DMS53 treated with DMSO at 0.1 percent for 48 hours (cell line): ENCODE measurements around the gene EEA1.
"Not testable (repeated sequence)": the region's sequence is repeated elsewhere in the genome, so short reads cannot be mapped to it uniquely, and the experiment has no call there.

ENCODE experiments used
- DNase-seq: peaks from one replicate; lab custom pipeline; 2025; ENCODE audit not compliant: unreplicated experiment; lab: John Stamatoyannopoulos, UW

The EEA1 gene

DNA sequence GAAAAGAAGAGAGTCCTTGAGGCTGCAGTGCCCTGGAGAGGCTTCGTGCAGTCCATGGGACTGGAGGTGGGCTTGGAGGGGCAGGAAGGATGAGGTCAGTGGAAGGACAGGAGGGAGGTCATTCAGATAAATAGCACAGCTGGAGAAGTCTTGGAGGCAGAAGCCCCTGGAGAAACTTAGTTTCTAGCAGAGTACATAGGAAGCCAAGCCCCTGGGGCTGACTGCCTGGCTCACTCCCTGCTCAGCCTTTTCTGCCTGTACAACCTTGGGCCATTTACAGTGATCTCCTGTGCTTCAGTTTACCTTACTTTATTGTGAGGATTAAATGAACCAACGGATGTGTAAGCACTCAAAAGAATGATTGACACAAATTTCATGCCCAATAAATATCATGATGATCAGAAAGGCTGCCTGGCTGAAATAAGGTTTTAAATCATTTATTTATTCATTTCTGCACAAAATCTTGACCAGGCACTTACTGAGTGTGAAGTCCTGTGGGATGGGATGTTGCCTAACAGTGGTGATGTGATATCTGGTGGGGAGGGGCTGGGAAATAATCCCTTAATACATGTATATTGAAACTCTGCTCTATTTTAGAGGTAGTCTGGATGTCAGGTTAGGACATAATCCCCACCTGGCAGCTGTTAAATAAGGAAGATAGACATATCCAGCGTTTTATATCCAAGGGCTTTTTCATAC is 172.0 kb downstream of the EEA1 start:
- peak; percentile 57 for DNase-seq

DNA sequence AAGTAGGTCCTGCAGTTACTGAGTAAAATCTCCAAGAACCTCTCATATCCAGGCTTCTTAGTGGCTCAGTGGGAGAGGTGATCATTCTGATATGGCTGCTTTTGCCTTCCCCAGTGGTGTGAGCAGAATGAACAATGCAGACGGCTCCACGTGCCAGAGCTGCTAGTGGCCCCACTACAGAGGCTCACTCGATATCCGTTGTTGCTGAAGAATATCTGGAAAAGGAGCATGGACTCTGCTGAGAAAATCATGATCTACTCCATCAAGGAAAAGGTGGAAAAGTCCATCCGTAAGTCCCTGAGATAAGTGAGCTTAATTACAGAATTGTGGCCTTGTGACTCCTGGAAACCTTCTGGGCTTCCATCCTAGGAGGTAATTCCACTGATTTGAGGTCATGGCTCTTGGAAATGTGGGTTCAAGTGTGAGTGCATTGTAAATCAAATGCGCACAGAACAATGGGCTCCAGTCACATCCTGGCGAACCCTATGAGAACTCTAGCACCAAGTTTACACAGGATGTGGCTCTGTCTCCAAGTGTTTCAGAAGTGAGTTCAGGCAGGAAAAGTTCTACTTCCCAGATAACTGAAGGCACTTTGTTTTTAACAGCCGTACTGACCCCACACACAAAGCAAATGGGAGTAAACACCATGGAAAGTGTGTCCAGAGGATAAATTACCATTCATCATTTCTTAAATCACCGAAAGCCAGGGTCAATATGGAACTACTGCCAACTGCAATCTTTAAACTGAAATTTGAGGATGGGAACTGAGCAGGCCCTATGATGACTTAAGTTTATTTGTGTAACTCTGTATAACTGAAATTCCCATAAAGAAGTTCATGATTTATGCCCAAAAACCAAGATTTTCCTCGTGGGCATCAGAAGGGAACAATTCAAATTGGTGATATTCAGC is 174.9 kb downstream of the EEA1 start:
- DNase-seq: no peak

DNA sequence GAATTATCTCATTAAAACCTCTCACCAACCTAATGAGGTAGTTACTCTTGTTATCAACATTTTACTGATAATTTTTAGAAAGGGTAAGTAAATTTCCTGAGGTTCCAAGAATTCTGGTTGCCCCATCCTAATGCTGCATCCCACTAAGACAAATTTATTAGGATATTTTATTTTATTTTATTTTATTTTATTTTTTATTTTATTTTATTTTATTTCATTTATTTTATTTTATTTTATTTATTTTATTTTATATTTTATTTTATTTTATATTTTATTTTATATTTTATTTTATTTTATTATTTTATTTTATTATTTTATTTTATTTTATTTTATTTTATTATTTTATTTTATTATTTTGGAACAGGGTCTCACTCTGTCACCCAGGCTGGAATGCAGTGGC is 179.4 kb downstream of the EEA1 start:
- DNase-seq: not testable (repeated sequence)

DNA sequence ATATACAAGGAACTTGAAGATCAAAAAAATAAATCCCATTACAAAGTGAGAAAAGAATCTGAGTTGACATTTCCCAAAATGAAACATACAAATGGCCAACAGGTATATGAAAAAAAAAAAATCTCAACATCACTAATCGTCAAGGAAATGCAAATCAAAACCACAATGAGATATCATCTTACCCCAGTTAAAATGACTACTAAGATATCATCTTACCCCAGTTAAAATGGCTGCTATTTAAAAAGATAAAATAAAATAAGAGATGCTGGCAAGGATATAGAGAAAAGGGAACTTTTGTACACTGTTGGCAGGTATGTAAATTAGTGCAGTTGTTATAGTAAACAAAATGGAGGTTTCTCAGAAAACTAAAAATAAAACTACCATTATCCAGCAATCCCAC is 181.9 kb downstream of the EEA1 start:
- DNase-seq: no peak

DNA sequence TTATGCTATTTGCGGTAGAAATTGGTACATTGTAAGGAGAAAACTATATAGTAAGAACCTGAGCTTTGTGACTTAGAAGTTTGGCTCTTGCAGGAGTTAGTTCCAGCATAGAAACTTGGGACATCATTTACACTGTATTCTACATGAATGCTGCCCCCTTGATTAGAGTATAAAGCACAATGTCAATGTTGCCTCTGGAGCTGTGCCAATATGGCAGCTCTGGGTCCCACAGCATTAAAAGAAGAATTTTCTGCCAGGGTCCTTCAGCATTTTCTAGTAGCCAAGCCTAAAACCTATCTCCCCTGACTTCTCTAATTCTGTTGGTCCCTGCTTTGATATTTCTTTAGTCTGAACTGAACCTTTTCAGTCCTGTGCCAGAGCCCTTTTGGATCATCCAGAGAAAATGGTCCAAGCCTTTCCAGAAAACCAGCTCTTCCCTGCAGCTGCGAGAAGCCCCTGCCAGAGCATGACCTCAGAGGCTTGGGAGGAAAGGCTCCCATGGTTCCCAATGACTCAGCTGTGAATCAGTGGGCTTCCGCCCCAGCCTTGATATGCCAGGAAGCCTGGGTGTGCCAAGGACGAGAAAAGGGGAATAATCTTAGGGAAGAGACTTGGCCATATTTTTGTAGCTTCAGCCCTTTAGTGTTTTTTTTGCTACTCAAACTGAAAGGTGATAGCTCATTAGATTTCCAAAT is 183.1 kb downstream of the EEA1 start:
- DNase-seq: no peak

GRCh38 chr12:92743026-92743425 is 186.1 kb downstream of the EEA1 start:
- DNase-seq: no peak

- DNase-seq: no peak
Measured at GRCh38 chr12:92740411-92740810, 188.7 kb downstream of the EEA1 start.

DNA sequence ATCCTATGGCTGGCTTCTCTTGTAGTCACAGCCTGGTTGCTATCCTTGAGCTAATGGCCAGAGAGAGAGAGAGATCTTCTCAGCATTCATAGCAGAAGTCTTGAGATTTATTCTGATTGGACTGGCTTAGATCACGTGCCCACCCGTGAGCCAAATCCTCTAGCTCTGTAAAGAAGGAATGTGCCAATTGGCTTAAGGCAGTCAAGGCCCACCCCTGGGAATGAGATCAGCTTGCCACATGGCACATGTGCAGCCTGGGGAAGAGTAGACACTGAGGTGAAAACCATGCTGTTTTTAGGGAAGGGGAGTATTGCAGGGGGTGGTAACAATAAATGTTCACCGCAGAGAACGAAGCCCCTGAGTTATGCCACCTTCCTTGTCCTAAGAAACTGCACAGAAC is 190.0 kb downstream of the EEA1 start:
- no peak for DNase-seq

- no peak for DNase-seq
Measured at GRCh38 chr12:92737855-92738850, 190.9 kb downstream of the EEA1 start.

GRCh38 chr12:92736605-92737004 is 192.5 kb downstream of the EEA1 start:
- DNase-seq: no peak

GRCh38 chr12:92735131-92735721 is 193.9 kb downstream of the EEA1 start:
- peak; percentile 80 for DNase-seq

- DNase-seq: no peak
Measured at GRCh38 chr12:92733661-92734060, 195.4 kb downstream of the EEA1 start.

GRCh38 chr12:92733181-92733580 is 195.9 kb downstream of the EEA1 start:
- DNase-seq: no peak

GRCh38 chr12:92732716-92733115 is 196.4 kb downstream of the EEA1 start:
- DNase-seq: no peak

DNA sequence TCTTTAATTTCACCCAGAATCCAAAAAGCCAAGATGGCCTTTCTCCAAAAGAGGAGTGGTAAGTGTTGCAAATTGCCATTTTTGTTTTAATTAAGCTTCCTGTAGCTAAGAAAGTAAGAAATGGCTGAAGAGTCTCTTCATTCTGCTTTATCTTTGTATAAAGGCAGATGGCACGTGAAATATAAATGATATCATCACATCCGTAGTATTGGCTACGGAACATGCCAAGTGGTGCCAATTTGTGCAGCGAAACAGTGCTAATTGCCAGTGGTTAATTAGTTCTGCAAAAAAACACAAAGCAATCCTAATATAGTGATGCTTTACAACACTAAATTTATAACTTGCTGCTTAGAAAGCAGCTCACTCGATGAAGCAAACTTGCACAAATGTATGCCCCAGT is 196.9 kb downstream of the EEA1 start:
- DNase-seq: no peak

DNA sequence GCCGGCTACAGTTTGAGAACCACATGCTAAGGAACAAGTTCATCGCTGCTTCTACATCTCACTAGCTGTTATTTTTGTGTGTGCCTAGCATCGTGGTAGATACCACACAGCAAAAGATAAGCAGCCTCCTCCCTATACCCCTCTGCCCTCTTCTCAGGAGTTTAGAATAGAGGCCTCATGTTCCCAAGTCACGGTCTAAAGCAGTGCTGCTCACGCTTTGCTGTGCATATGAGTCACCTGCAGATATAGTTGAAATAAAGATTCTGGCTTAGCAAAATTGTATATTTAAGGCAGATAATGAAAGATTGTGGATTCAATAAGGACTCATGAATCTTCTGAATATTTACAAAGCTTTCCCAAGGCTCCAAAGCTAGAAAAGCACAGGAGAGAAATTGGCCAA is 198.3 kb downstream of the EEA1 start:
- no peak for DNase-seq

- DNase-seq: no peak
Measured at GRCh38 chr12:92729773-92730305, 199.3 kb downstream of the EEA1 start.

- no peak for DNase-seq
Measured at GRCh38 chr12:92726850-92727249, 202.2 kb downstream of the EEA1 start.

DNA sequence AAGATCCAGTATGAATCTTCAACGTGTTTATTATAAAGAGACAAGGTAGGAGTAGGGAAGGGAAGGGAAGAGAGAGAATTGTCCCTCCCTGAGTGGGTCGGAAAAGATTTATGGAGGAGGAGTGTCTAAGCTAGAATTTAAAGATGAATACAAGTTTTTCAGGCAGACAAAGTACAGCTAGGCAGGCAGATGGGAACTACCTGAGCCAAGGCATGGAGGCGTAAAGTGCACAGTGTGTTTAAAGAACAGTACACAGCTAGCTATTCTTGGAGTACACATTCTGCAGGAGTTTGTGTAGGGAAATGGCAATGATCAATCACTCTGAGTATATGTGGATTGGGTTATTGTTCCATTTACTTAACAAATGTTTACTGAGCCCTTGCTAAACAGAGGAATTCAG is 206.2 kb downstream of the EEA1 start:
- DNase-seq: no peak

- no peak for DNase-seq
Measured at GRCh38 chr12:92721656-92722055, 207.4 kb downstream of the EEA1 start.
